Endothelial cell of umbilical vein (primary cell): ENCODE measurements around the gene NPPC. TPM values are rescaled to one million over a fixed set of nuclear protein-coding genes. Genes with fewer than 3 reads are reported as not detected.

Experiments
- BruUV-seq: library from RNA; stranded (reverse); fragments of 400-500 nt; replicated peaks from 2 replicates; lab custom pipeline; 2021; lab: Mats Ljungman, UMichigan
- CTCF ChIA-PET: fragments of 300-600, 350-600 bp; sonication (Branson Sonifier 250); formaldehyde crosslinking; loops from one replicate; lab custom pipeline; 2021; ENCODE audit warnings: antibody characterized with exemption, inconsistent platforms; lab: Charles Lee
- POLR2A ChIA-PET: fragments of 300-600, 350-600 bp; sonication (Branson Sonifier 250); formaldehyde crosslinking; loops from one replicate; lab custom pipeline; 2021; ENCODE audit warnings: antibody characterized with exemption, inconsistent platforms; lab: Charles Lee
- DNase-seq: peaks from one replicate; pipeline ENCODE4 v3.0.0-alpha.2; 2011; ENCODE audit warnings: low read depth, low spot score
- FAIRE-seq: peaks from 2 replicates; lab custom pipeline; 2011; peaks lifted over from hg19 to GRCh38; lab: Jason Lieb, UNC
- H2AFZ ChIP-seq: 2 replicates; pipeline ENCODE4 v1.6.0; 2012; ENCODE audit warnings: low read depth, low read length, control low read depth, inconsistent platforms
- H3K27ac ChIP-seq: 2 replicates; pipeline ENCODE4 v1.5.1; 2011; ENCODE audit warnings: low read depth, mild to moderate bottlenecking, control low read depth, low read length, moderate library complexity; ENCODE audit not compliant: insufficient read depth
- H3K27me3 ChIP-seq, 2 experiments: 2 replicates each; pipeline versions ENCODE4 v1.6.0 to v1.6.1; 2011; ENCODE audit warnings: low read length in 2 of 2, mixed read lengths in 1 of 2; ENCODE audit not compliant: control insufficient read depth in 2 of 2, insufficient read depth in 2 of 2
- H3K36me3 ChIP-seq, 2 experiments: 2 replicates in 1 of 2; 3 replicates in 1 of 2; pipeline ENCODE4 v1.5.1; 2011; ENCODE audit warnings: low read length in 2 of 2, mild to moderate bottlenecking in 1 of 2, moderate library complexity in 1 of 2; ENCODE audit not compliant: control insufficient read depth in 2 of 2, insufficient read depth in 2 of 2; ENCODE audit errors: extremely low read depth in 1 of 2
- H3K4me1 ChIP-seq: 3 replicates; pipeline ENCODE4 v1.5.1; 2011; ENCODE audit warnings: mild to moderate bottlenecking, low read length; ENCODE audit not compliant: control insufficient read depth, insufficient read depth; ENCODE audit errors: extremely low read depth
- H3K4me2 ChIP-seq: 2 replicates; pipeline ENCODE4 v1.6.1; 2011; ENCODE audit warnings: low read length, control low read depth, mixed read lengths; ENCODE audit not compliant: insufficient read depth
- H3K4me3 ChIP-seq, 3 experiments: fragments of 200-600 bp in 1 of 3; sonication (generic), shearing (Covaris generic) in 1 of 3; replicated peaks in 1 of 3; 2 replicates each; pipeline ENCODE4 v1.5.1; 2011 to 2016; ENCODE audit warnings: control low read depth in 3 of 3, low read length in 3 of 3, mild to moderate bottlenecking in 2 of 3, inconsistent platforms in 1 of 3, low read depth in 1 of 3, moderate library complexity in 1 of 3; ENCODE audit not compliant: insufficient read depth in 1 of 3
- H3K79me2 ChIP-seq: 2 replicates; pipeline ENCODE4 v1.6.0; 2012; ENCODE audit warnings: low read length, inconsistent platforms; ENCODE audit not compliant: control insufficient read depth, insufficient read depth
- H3K9ac ChIP-seq: replicated peaks from 2 replicates; pipeline ENCODE3; 2011; ENCODE audit warnings: low read length, control low read depth; ENCODE audit not compliant: insufficient read depth; ENCODE audit errors: extremely low read depth
- H3K9me1 ChIP-seq: replicated peaks from 3 replicates; pipeline ENCODE4 v1.6.0; 2011; ENCODE audit warnings: mild to moderate bottlenecking, low read length; ENCODE audit not compliant: control insufficient read depth, insufficient read depth; ENCODE audit errors: extremely low read depth
- H3K9me3 ChIP-seq: replicated peaks from 2 replicates; pipeline ENCODE4 v1.5.1; 2012; ENCODE audit warnings: low read length, inconsistent platforms; ENCODE audit not compliant: control insufficient read depth, insufficient read depth
- H4K20me1 ChIP-seq: replicated peaks from 2 replicates; pipeline ENCODE3; 2011; ENCODE audit warnings: mild to moderate bottlenecking, low read length; ENCODE audit not compliant: control insufficient read depth, insufficient read depth; ENCODE audit errors: extremely low read depth
- CTCF ChIP-seq, 2 donors: IDR thresholded peaks; 1 replicate in 1 of 2; 2 replicates in 1 of 2; pipeline ENCODE4 v1.5.1; 2011; ENCODE audit warnings: low read length in 2 of 2, mild to moderate bottlenecking in 2 of 2, moderate library complexity in 2 of 2, control low read depth in 1 of 2, inconsistent platforms in 1 of 2, low read depth in 1 of 2; ENCODE audit not compliant: insufficient read depth in 1 of 2; ENCODE audit errors: extremely low read depth in 1 of 2
- JUN ChIP-seq: IDR thresholded peaks from 2 replicates; pipeline ENCODE4 v1.6.1; 2011; ENCODE audit warnings: borderline replicate concordance, low read depth; ENCODE audit not compliant: insufficient read length, insufficient read depth
- MYC ChIP-seq: IDR thresholded peaks from one replicate; pipeline ENCODE4 v1.6.1; 2011; ENCODE audit warnings: mild to moderate bottlenecking, low read depth, low read length
- POLR2AphosphoS5 ChIP-seq: IDR thresholded peaks from 2 replicates; pipeline ENCODE4 v1.6.1; 2012; ENCODE audit warnings: low read depth, mild to moderate bottlenecking, control low read depth, low read length, moderate library complexity; ENCODE audit not compliant: insufficient read depth
- dilution Hi-C: fragments of 300-500 bp; cut with MboI; formaldehyde crosslinking; loops from one replicate; pipeline ENCODE4 v1.15.0; 2019; ENCODE audit warnings: low sequenced_read_pairs; ENCODE audit not compliant: extremely low pct_ligation_motif_present
- intact Hi-C: fragments of 100-400 bp; cut with micrococcal nuclease; formaldehyde crosslinking; loops from one replicate; pipeline ENCODE4 v1.10.0; 2022
- polyA plus RNA-seq, 4 experiments: library from polyadenylated mRNA; depleted of rRNA in 3 of 4; stranded (reverse) in 3 of 4; unstranded in 1 of 4; fragments of >200 nt; gene quantifications; 2 replicates each; pipeline versions ENCODE4 v1.2.1 to v1.2.3, GENCODE V29; 2011 to 2012; ENCODE audit warnings: missing spikeins in 1 of 4
- total RNA-seq: library from RNA; stranded (reverse); gene quantifications from 2 replicates; pipeline ENCODE4 v1.2.3, GENCODE V29; 2021

NPPC gene
- total and polyA plus RNA-seq, 2 donors (not counting 3 experiments of a cell fraction or from before 2014, with no cell fraction given), result not detected

GRCh38 chr2:231918501-231919330, 7.5 kb downstream of the NPPC start:
- H4K20me1 ChIP-seq, result no peaks in the 10 kb centered on the region
- H2AFZ ChIP-seq, result no peak overlapping the region
- BruUV-seq, result no TSS peak
- DNase-seq (no peak), FAIRE-seq (no peak)
- no peak overlapping the region for H3K4me3 ChIP-seq
- H3K9ac ChIP-seq, result no peak overlapping the region
- H3K9me3 ChIP-seq, result no peaks in the 10 kb centered on the region
- intact Hi-C loops (no loop called here), dilution Hi-C loops (no loop called here)
- POLR2A ChIA-PET, result no interaction called here
- CTCF ChIA-PET, result interaction anchor here (1.1 to 1.5 kb wide), 2 partner anchors 18 to 224 kb away, joined by 3 to 4 read pairs; no protein-coding TSS in a partner anchor
- no peaks in the 10 kb centered on the region for H3K9me1 ChIP-seq
- H3K27me3 ChIP-seq, result peaks cover 8 to 17% of the 10 kb centered on the region in 2 experiments
- no peak for TF ChIP-seq JUN
- TF ChIP-seq MYC, result no peak
- TF ChIP-seq POLR2AphosphoS5, result no peak
- no peak for TF ChIP-seq CTCF (IDR thresholded peaks at IDR 0.05; ENCODE audit: extremely low read depth in 1 of 2, insufficient read depth in 1 of 2, low read depth in 1 of 2, low read length in 2 of 2)
- no peak overlapping the region for H3K27ac ChIP-seq
- H3K36me3 ChIP-seq, result no peaks in the 10 kb centered on the region
- no peaks in the 10 kb centered on the region for H3K4me1 ChIP-seq
- H3K79me2 ChIP-seq, result no peaks in the 10 kb centered on the region
- no peak overlapping the region for H3K4me2 ChIP-seq
